M059J (cell line): Measurements from ENCODE around the gene PREX1. TPM values are rescaled to one million over a fixed set of nuclear protein-coding genes. Genes with fewer than 3 reads are reported as not detected.
"Not testable (repeated sequence)": the region's sequence is repeated elsewhere in the genome, so short reads cannot be mapped to it uniquely, and the experiment has no call there.

Experiments used
- DNase-seq: peaks from one replicate; pipeline ENCODE4 v3.0.0-alpha.2; 2012; ENCODE audit warnings: low read depth
- total RNA-seq: library from RNA; depleted of rRNA; stranded (reverse); fragments of >200 nt; shearing (Covaris generic); gene quantifications from 2 replicates; pipeline ENCODE4 v1.2.3, GENCODE V29; 2014

Gene PREX1
- total RNA-seq, 1 experiment from 2014 or later = 5.2 TPM

DNA sequence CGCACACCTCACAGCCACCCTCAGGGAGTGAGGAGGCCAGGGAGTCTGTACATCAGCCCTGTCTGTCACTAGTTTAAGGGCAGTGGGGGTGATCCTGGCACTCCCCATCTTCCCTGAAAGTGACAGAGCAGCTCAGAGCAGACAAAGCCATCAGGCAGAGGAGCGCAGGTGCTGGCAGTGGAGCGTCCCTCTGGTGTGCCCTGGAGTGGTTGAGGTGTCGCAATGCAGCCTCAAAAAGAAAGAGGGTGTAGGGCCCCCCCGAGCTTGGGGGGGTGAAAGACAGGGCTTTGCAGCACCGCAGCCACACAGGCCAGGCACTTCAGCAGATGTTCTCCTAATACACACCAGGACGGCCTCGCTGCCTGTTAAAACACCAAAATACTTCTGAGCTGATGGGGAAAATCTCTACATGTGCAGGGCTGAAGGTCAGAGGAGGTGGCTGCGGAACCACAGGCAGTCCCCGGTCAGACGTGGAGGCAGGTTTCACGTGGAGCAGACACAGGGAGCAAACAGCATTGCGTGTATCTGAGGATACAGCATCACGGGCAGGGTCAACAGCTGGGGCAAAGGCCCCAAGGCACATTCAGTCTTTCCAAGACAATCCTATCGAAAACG is 69.5 kb downstream of the PREX1 start:
- DNase-seq = no peak

DNA sequence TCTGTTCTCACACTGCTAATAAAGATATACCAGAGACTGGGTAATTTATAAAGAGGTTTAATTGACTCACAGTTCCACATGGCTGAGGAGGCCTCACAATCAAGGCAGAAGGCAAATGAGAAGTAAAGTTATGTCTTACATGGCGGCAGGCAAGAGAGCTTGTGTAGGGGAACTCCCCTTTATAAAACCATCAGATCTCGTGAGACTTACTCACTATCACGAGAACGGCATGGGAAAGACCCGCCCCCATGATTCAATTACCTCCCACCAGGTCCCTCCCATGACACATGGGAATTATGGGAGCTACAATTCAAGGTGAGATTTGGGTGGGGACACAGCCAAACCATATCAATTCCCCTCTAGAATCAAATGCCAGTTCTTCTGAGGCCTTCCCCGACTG is 71.0 kb downstream of the PREX1 start:
- DNase-seq = not testable (repeated sequence)

DNA sequence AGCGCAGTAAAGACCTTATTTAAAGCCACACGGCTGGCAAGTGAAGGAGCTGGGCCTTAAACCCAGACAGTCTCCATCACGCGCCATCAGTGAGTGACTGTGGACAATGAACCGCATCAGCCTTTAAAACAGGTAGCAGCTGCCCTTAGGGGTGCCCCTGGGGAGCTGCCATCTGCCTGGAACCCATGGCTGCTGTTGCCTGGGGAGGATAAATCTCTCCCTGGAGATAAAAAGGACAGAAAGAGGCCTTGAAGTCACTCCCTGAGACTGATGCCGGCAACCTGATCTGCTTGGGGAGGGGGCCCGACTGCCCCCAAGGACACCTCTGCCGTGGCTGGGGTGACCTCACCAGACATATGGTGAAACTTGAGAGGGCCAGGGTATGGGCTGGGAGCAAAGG is 73.5 kb downstream of the PREX1 start:
- no peak for DNase-seq

DNA sequence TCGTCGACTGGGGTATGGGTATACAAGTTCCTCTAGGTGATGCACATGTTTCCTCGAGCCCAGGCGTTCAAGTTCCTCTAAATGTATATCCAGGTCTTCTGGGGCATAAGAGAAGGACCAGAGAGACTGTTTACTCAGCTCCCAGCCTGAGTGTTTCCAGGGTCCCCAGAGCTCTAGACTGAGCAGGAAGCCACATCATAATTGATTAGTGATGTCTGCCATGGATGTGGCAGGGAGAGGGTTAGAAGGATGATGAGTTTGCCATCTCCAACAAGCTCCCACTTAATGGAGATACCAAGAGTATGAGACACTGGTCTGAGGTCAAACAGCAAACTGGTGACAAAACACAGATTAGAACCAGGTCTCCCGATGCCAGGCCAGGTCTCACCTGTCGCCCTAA is 74.8 kb downstream of the PREX1 start:
- DNase-seq = no peak

DNA sequence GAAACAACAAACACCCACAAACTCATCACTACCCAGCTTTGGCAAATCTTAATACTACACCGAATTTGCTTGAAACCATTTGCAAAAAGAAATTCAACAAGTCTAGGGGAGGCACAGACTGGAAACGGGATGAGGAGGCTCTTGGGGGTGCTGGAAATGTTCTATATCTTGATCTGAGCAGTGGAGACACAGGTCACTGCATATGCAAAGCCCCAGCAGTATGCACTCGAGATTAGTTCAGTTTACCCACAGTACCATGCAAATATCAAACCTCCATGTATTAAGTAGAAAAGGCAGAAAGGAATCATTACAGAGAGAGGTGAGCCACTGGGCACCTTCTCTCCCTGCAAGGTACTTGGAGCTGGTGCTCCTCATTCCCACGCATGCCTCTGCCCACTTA is 75.9 kb downstream of the PREX1 start:
- no peak for DNase-seq

DNA sequence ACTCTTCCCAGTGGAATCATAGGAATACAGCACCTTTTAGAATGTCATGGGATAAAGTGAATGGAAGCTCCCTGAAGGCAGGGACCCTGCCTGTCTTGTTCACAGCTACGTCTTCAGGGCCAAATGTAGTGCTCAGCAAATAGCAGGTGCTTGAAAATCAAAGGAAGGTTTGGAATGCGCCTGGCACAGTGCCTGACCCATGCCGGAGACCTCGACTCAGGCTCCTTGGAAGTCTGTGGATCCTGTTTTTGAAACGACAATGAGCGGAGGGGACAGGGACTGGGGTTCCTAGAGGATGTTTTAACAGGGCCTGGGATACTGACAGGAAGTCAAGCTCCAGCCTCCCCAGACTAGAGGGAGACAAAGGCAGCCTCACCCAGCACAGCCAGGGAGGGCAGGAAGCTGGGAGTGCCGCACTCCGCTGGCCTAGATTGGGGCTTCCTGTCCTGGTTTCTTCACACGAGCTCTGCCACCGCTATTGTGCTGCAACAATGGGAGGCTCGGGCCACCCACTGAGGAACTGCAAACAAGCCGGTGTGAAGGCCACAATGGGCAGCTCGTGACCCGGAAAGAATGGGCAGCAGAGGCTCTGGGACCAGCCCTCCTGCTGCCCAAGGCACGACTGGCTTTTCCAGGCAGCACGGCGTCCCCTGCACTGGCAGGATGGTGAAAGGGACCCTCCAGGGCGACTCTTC is 76.7 kb downstream of the PREX1 start:
- DNase-seq = peak; percentile 25

DNA sequence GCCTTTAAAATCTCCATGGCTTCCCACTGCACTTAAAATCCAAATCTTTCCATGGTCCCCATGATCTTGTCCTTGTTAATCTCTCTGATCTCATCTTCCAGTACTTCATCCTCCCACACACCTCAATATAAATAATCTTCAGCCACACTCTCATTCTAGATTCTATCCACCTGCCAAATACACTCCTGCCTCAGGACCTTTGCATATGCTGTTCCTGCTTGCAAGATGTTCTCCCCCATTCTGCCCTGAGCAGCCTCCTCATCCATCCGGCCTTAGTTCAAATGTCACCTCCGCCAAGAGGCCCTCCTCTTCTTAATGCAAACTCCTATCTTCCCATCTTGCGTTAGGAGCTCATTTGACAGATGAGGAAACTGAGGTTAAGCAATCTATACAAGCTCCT is 77.4 kb downstream of the PREX1 start:
- no peak for DNase-seq

DNA sequence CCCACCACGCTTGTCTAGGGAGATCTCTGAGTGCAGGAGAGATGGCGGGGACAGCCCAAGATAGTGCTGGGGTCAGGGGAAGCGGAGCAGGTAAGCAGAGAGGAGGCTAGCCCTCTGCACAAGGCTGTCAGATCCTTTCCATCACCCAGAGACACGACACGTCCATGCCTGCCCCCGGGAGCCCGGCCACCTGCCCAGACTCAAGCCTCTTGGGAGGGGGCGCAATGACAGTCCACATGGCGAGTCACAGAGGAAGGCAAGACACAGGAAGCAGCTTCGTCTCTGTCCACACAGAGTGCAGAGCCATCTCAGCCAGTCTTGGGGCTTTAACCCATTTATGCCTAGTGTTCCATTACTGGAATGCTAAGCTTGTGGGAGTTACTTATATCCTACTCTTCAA is 78.4 kb downstream of the PREX1 start:
- no peak for DNase-seq

DNA sequence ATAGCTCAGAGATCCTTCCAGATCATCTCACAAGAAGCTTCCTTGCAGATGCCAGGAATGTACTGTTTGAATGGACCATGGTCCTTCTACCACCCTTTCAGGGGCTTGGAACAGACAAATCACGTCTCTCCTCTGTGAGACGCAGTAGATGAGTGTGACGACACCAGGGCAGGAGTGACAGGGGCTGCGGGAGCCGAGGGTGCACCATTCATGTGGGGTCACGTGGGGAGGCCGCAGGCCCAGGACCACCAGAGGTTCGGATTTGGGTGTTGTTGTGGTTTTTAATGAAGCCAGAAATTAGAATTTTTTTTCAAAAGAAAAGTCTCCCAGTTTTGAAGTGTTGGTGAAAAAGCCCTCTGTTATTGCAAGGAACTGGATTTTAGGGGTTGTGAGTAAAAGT is 79.2 kb downstream of the PREX1 start:
- no peak for DNase-seq

DNA sequence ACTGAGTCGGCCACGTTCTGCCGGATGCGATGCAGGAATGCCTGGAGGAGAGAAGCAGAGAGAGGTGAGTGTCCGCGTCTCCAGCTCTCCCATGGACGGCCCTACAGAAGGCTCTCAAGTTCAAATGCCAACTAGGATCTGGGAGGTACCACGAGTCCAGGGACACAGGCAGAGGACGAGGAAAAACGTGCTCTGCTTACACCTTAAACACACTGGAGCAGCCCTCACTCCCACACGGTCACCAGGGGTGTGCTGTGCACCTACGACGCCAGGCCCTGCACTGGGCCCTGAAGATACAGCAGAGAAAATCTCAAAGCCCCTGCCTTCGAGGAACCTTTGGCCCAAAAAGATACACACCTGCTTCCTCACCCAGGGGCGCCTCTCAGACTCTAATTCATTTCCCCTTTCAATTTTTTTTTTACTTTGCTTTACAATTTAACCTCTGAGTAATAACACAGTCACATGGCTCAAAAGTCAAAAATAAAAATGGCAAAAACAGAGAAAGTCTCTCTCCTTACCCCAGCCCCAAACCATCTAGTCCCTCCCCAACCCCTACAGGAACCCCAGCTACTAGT is 79.9 kb downstream of the PREX1 start:
- DNase-seq = no peak

DNA sequence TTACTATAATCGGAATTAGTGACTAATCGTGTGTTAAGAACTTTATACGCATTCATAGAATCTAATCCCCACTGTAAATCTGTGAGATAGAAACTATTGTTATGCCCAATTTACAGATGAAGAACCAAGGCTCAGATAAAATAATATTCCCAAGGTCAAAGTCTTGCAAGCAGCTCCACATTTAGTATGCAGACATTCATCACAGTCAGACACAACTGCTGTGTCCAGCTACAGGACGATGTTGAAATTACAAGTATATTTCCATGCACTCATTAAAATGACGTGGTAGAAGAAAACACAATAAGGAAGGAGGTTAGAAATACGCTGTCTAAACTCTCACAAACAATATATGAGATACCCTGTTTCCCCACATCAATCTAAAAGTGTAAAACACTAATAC is 82.5 kb downstream of the PREX1 start:
- no peak for DNase-seq

DNA sequence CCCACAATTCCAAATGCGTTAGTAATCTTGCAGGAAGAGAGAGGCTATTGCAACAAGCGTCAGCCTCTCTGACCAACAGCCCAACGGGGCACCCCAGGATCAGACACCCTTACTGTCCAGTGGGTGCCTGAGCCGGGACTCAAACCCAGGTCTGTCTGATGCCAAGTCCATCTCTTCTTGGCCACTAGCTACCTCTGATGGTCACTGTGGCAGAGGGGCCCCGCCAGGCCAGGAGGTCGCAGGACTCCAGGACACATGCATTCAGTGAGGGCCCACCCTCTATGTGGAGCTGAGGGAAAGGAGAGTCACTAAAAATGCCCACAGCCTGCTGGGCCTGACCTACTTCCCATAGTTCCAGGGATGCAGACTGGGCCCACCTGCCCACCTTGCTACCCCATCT is 83.3 kb downstream of the PREX1 start:
- DNase-seq = no peak

DNA sequence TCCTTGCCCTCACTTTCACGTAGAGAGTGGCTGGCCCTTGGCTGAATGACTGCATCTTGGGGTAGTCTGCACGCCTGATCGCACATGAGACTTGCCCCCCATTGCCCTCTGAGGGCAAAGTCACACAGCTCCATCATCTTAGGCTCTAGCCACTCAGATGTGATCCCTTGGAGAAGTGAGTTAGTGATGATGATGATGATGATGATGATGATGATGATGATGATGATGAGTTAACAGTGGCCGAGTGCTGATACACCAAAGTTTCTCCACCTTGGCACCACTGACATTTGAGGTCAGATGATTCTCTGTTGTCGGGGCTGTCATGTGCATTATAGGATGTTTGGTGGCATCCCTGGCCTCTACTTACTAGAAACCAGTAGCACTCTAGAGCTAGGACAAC is 84.0 kb downstream of the PREX1 start:
- DNase-seq = no peak

DNA sequence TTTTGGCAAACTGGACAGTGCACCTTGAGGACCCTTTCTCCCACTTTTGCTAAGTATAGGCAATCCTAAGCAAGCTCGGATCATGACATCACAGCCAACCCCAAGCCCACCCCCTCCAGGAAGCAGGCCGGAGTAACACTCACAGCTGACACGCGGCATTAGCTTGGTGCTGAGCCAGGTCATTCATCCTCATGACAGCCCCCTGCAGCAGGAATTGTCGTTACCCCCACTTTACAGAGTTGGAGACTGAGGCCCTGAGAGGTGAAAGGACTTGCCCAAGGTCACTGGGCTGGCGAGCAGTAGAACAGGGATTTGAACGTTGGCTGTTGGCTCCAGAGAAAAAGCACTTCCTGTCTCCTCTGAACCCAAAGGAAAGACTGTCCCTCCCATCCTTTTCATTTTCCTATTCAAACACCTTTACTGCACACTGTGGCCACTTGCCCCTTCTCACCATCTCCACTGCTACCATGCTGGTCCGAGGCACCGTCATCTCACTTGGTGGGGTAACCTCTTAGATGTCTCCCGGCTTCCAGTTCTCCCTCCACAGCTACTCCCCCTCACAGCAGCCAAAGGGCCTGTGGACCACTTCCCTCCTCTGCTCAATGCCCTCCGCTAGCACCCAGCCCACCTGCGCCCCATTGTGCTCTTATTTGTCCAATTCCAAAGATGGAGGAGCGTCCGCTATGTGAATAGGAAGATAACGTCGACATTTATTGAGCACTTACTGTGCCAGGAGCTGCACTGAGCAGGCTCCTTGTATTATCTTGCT is 84.7 kb downstream of the PREX1 start:
- no peak for DNase-seq

DNA sequence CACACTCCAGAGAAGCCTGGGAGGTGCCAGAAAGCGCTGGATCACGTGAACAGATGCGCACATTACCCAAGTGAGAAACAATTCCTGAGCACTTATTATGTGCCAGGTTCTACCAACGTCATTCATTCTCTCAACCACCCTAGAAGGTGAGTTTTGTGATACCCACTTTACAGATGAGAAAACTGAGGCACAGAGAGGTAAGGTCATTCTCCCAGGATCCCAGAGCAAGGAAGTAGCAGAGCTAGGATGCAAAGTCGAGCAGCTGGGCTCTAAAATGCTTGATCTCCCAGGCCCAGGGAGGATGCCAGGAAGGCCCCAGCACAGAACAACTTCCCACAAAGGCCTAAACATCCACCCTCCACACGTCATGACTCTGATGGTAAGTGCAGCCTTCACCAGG is 85.6 kb downstream of the PREX1 start:
- DNase-seq = no peak

DNA sequence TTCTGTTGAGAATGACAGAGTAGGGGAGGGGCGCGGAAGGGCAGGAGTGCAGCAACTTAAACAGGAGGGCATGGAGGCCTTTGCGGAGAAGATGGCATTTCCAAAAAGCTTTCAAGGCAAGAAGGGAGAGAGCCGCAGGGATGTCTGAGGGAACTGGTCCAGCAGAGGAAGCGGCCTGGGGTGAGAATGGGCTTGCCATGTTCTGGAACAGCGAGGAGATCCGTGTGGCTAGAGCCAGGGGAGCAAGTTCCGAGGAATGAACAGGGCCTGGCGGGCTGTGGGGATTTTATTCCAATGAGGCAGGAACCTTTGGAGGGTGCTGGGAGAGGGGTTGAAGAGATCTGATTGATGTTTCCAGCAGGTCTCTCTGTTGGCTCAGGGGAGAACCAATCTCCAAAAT is 86.1 kb downstream of the PREX1 start:
- DNase-seq = no peak

DNA sequence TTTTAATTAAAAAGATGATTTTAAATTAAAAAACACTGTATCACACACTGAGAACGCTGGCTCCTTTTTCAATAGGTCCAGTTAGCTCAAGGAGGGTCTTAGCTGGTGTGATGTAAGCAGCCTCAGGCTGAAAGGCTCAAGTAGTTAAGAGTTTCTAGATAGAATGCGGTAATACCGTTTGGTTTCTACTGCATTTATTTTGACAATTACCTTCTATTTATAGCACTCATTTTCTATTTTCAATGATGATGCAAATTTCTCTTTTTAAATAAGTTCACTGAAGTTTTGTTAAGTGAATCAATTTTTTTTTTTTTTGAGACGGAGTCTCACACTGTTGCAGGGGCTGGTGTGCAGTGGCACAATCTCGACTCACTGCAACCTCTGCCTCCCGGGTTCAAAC is 87.1 kb downstream of the PREX1 start:
- DNase-seq = no peak

DNA sequence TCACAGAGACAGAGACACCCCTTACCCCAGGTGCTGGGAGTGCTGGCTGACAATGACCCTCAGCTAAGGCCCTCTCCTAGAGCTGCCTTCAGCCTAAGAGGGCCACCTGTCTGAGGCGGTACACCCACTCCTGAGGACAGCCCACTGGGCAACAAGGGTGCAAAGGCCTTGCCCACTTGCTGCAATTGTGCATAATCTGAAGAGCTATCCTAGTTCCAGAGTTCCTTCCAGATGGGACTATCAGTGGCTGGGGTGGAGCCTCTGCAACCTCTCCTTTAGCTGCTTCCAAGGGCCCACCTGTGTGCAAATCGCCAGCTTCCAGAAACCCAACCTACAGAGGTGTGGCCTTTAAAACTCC is 87.5 kb downstream of the PREX1 start:
- DNase-seq = no peak

DNA sequence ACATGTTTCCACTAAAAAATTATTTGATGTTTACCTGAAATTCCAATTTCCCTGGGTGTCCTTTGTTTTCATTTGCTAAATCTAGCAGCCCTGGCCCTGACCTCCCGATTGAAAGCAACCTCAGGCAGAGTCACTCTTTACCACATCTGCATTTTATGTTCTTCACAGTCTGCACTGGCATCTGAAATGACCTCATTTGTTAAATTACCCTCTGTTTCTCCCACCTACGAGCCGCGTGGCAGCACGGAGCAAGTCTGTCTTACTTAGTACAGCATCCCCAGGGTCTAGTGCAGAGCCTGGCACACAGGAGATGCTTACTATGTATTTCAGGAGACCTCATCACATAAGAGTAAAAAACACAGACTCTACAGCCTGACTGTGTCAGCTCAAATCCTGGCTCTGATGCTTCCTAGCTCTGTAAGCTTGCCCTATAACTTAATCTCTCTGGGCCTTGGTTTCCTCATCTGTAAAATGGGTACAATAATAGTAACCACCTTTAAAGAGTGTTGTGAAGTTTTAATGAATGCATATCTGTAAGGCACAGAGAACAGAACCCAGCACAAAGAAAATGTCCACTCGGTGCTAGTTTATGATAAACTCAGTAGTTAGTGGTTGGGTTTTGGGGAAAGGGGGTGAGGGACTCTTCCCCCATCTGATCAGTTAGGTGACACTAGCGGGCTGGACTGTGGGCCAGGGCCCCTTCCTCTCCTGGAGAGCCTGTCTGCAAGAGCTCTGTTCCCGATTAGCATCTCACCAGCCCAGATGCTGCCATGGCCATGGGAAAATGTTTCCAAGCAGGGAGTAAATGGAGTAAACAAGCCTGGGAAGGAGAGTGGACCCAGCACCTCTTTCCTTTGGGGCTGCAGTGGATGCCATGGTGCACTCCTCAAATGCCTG is 88.2 kb downstream of the PREX1 start:
- no peak for DNase-seq

DNA sequence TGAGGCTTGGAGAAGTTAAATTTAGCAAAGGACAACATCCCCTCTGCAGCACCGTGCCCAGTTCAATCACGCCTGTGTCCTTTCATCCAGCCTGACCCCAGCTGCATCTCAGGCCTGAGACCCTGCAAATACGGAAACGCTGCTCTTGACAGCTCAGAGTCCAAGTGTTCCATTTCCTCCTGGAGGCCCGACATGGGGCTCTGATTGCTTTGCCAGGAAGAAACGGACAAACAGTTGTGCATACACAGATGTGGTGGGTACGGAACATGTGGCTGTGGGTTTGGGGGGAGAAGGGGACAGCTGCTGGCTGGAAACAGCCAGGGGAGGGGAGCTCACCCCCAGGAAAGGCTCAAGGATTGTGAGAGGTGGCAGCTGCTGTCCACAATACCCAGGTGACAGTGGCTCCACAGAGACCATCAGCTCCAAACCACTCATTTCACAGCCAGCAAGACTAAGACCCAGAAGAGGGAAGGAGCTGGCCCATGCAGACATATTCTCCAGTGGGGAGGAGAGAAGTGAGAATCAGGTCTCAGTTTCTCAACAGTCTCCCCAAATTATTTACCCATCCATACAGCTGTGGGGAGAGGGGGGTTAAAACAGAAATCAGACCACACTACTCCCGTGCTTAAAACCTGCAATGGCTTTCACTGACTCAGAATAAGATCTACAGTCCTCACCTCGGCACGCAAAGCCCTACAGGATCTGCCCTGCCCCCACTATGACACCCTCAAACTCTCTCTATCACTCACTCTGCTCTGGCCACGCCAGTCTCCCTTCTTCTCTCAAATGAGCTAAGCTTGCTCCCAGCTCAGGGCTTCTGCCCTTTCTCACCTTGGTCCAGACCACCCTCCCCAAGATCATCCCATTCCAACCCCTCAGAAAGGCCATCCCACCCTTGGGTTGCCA is 89.1 kb downstream of the PREX1 start:
- DNase-seq = no peak

DNA sequence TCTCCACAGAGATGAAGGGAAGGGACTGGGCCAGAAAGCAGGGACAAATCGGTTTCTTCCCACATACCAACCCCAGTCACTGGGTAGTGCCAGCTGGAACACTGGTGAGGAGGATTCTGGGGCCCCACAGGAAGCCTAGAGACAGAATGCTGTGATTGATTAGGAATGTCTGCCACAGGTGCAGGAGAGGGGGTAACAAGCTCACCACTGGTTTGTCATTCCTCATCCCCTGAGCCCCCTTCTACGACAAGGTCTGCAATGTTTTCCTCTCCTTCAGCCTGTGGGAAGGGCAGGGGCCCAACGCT is 89.8 kb downstream of the PREX1 start:
- DNase-seq = no peak
